ENCODE results near the gene MRPS15.

DNA sequence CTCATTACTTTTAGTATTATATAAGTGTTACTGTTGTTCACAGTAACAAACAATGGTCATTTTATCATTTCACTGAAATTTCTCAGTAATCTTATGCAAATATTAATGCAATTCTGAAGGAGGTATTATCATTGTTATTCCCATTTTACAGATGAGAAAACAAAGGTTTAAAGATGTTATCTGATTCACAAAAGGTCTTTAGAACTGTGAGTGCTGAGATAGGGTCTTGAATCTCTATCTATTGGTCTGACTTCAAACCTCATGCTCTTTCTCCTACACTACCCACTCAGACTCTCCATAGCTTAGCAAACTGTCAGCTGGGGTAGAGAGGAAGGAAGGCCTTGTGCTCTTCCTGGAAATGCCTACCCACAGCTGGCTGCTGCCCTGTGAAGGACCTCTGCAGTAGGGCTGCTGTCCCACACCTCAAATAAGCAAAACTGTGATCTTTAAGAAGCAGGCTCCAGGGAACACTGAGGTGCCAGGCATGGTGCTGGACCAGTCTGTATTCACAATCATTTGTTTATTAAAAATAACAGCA is 7.7 kb downstream of the MRPS15 start:
- TF ChIP-seq, protein P1, sequence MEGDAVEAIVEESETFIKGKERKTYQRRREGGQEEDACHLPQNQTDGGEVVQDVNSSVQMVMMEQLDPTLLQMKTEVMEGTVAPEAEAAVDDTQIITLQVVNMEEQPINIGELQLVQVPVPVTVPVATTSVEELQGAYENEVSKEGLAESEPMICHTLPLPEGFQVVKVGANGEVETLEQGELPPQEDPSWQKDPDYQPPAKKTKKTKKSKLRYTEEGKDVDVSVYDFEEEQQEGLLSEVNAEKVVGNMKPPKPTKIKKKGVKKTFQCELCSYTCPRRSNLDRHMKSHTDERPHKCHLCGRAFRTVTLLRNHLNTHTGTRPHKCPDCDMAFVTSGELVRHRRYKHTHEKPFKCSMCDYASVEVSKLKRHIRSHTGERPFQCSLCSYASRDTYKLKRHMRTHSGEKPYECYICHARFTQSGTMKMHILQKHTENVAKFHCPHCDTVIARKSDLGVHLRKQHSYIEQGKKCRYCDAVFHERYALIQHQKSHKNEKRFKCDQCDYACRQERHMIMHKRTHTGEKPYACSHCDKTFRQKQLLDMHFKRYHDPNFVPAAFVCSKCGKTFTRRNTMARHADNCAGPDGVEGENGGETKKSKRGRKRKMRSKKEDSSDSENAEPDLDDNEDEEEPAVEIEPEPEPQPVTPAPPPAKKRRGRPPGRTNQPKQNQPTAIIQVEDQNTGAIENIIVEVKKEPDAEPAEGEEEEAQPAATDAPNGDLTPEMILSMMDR (IDR thresholded peaks at IDR 0.05), result no peak
- TF ChIP-seq EP300 (IDR thresholded peaks at IDR 0.05; ENCODE audit: low read depth), result no peak
